ENCODE measurements around the gene CTNNBL1.

The CTNNBL1 gene

DNA sequence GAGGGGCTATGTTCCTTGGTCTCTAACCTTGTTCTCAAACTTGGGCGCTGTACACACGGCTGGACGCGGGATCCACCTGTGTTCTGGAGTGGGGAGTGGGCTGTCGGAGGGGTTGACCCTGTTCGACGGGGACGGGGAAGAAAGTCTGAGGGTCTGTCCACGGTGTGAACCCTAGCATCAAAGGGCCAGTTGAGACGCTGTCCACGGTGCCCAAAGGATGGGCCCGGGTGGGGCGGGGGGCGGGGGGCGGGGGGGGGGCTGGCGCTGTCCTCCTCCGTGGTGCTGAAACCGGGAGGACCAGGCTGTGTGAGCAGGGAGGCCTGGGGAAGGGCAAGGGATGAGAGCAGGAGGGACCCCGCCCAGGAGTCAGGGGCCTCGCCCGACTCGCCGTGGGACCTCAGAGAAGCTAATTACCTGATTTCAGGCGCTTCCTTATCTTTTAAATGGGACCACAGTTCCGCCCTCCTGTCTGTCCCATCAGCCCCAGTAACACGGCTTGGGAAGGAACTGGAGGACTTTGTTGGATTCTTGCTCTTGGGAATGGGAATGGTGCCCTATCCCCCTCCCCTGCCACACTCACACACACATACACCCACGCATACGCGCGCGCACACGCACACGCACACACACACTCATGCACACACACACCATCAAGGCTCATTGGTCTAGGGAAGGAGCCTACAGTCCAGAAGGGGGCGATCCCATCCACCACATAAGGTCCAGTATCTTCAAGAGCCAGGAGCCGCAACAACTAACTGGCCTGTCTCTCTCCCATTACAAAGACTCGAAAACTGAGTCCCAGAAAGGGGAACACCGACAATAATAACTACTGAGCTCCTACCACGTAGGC is 208.0 kb downstream of the CTNNBL1 start:
- Mint-ChIP-seq H3K9me3 (no peaks in the 10 kb centered on the region), H3K4me3 (peak overlapping the region; percentile 26 to 51), H3K27me3 (peaks cover 81% of the 10 kb centered on the region), H3K4me1 (peaks cover 13% of the 10 kb centered on the region), H3K27ac (no peak overlapping the region)
- ATAC-seq (peak; percentile 61), DNase-seq (peak in 1 of 2 donors; percentile 44)

DNA sequence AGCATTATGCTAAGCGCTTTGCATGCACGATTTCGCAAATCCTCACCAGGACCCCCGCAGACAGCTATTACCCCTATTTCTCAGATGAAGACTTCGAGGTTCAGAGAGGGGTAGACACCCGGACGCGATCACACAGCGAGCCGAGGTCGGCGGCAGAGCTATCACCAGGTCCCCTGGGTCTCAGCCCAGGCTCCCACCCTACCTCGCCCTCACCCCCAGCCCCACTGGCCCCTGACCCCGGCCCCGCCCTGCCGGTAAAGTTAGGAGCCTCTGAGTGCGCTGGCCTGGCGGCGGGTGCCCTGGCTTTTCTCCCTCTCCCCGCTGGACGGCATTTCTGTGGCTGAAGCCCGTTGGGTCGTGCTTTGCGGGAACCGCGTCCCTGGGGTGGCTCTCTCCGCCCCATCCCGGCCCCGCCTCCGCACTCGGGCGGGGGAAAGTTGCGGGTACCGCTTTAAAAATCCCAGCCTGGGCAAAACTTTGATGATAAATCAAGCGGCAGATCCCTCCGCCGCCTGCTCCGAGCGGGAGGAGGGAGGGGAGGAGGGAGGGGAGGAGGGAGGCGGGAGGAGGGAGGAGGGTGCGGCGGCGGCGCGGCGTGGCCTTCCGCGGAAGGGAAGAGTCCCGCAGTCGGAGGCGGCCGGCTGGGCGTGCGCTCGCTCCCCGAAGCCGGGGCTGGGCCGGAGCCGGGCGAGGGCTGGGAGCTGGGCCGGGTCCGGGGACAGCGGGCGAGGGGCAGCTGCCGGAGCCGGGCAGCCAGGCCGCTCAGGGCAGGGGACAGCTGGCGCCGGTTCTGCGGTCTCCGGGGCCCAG is 208.9 kb downstream of the CTNNBL1 start, which contains the start of gene VSTM2L:
Gene VSTM2L, plus strand, starts transcription at position 624 of the 810 bp plus-strand sequence. CDS start 224 bp downstream, outside the sequence.
- H3K27me3 Mint-ChIP-seq: peaks cover 83% of the 10 kb centered on the region
- peak within 1 kb of the TSS in 1 of 2 donors; percentile 77 for H3K27ac Mint-ChIP-seq
- no peaks in the 10 kb centered on the region for H3K9me3 Mint-ChIP-seq
- H3K4me3 Mint-ChIP-seq: peak within 1 kb of the TSS; percentile 50 to 69
- DNase-seq (no peak), ATAC-seq (peak; percentile 21)
- peaks cover 13% of the 10 kb centered on the region for H3K4me1 Mint-ChIP-seq

DNA sequence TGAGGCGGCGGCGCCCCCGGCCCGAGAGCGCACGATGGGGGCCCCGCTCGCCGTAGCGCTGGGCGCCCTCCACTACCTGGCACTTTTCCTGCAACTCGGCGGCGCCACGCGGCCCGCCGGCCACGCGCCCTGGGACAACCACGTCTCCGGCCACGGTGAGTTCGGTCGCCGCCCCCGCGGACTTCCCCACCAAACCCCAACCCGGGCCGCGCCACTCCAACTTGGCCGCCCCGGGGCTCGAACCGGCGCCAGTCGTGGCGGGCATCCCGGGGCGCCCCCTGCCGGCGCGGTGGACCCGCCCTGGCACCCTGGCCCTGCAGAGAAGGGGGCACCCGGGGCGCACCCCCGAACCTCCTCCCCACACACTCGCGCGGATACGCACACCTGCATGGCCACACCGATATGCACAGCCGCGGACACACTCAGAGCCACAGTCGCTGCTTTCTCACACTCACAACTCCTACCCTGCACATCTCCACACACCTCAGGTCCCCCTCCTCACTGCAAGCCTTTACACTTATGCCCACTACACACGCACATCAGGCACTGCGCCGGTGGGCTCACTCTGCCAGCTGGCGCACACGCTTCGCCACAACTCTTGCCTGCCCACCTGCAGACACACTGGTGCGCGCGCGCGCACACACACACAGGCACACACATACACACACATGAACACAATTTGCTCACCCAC is 209.6 kb downstream of the CTNNBL1 start:
- H3K4me1 Mint-ChIP-seq: peaks cover 13% of the 10 kb centered on the region
- H3K4me3 Mint-ChIP-seq: peak overlapping the region; percentile 50 to 69
- no peak for DNase-seq
- peak; percentile 29 for ATAC-seq
- H3K27me3 Mint-ChIP-seq: peaks cover 85% of the 10 kb centered on the region
- peak overlapping the region in 1 of 2 donors; percentile 77 for H3K27ac Mint-ChIP-seq
- no peaks in the 10 kb centered on the region for H3K9me3 Mint-ChIP-seq

DNA sequence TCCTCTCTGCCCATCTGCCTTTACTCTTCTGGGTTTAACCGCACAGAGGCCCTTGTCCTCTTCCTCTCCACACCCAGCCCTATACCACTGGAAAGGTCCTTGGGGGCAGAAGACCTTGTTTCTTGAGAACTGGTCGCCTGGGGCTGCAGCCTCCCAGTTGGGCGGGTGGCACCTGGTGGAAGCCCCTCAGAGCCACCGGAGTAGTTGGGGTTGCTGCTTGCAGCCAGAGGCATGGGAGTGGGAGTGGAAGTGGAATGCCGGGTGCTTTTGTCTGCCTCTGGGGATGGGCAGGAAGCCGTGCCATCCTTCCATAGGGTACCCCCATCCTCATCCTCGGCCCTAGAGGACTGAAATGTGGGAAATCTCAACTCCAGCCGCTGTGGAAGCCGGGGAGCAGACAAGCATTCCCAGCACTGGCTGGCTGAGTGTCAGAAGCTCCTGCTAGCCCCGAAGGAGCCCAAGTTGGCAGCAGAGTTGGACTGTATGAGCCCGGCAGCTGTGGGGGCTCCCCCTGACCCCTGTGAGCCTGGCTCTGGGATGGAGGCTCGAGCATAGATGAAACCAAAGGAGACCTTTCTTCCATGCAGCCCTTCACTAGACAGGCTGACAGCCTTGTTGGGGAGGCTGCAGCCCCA is 210.3 kb downstream of the CTNNBL1 start:
- Mint-ChIP-seq H3K27me3 (peaks cover 87% of the 10 kb centered on the region), H3K4me1 (peaks cover 13% of the 10 kb centered on the region), H3K27ac (no peak overlapping the region), H3K9me3 (no peaks in the 10 kb centered on the region), H3K4me3 (peak overlapping the region; percentile 50 to 69)
- ATAC-seq (no peak), DNase-seq (no peak)

- peaks cover 13% of the 10 kb centered on the region for H3K4me1 Mint-ChIP-seq
- H3K27me3 Mint-ChIP-seq: peaks cover 82% of the 10 kb centered on the region
- H3K9me3 Mint-ChIP-seq: no peaks in the 10 kb centered on the region
- no peak for DNase-seq
- ATAC-seq: no peak
- no peak overlapping the region for H3K27ac Mint-ChIP-seq
- no peak overlapping the region for H3K4me3 Mint-ChIP-seq
Measured at GRCh38 chr20:37904845-37905373, 211.1 kb downstream of the CTNNBL1 start.

- H3K27ac Mint-ChIP-seq: no peak overlapping the region
- no peak overlapping the region for H3K4me3 Mint-ChIP-seq
- H3K9me3 Mint-ChIP-seq: no peaks in the 10 kb centered on the region
- peaks cover 13% of the 10 kb centered on the region for H3K4me1 Mint-ChIP-seq
- DNase-seq: no peak
- no peak for ATAC-seq
- peaks cover 80% of the 10 kb centered on the region for H3K27me3 Mint-ChIP-seq
Measured at GRCh38 chr20:37905671-37906613, 212.1 kb downstream of the CTNNBL1 start.

GRCh38 chr20:37907330-37907676 is 213.5 kb downstream of the CTNNBL1 start:
- no peak for ATAC-seq
- Mint-ChIP-seq H3K4me1 (peaks cover 14% of the 10 kb centered on the region), H3K4me3 (no peak overlapping the region), H3K27ac (no peak overlapping the region), H3K27me3 (peaks cover 80% of the 10 kb centered on the region), H3K9me3 (no peaks in the 10 kb centered on the region)
- DNase-seq: no peak

DNA sequence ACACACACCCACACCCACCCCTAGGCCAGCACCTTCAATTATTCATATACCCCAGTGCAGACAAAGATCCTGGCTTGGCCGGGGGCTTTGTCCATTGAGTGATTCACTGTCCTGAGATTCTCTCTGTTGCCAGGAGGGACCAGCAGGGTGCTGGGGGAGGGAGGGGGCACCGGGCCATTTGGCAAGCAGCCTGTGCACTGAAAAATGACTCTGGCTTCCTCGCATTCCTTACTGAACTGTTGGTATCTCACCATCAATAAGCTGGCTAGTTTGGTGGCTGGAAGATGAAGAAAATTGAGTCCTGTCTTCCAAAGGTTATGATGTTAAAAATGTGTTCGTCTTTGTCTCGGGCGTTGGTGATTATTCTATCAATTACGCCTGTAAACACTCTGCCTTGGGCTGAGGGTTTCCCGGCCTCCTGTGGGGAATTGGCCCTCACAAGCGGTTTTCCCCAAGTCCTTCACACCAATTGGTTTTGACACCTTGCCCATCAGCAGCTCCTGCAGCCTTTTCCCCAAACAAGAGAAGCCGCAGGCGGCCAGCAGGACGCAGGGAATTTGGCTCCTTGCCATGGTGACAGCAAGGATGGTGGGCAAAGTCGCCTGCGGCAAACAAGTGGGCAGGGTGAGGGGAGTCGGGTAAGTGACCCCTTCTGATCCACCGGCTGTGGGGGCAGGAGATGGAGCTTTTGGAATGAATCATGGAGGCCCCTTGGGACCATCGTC is 214.0 kb downstream of the CTNNBL1 start:
- no peak for ATAC-seq
- Mint-ChIP-seq H3K27ac (no peak overlapping the region), H3K4me3 (no peak overlapping the region), H3K27me3 (peaks cover 82% of the 10 kb centered on the region), H3K4me1 (peaks cover 18% of the 10 kb centered on the region), H3K9me3 (no peaks in the 10 kb centered on the region)
- no peak for DNase-seq

DNA sequence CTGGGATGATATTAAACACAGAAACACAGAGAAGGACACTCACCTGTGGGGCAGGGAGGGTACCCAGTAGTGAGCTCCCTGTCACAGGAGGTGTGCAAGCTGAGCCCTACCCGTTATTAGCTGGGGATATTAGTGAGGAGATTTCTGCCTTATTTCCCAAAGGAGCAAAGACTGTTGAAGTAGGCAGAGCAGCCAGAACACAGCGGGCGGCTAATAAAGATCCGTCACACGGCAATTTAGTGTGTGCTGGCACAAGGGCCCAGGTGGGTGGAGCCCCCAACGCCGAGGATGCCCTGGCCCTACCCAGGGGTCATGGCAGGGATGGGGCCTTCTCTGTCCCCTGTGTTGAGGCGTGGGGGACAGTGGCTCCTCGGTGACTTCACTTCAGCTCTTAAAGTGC is 217.4 kb downstream of the CTNNBL1 start:
- peaks cover 80% of the 10 kb centered on the region for H3K27me3 Mint-ChIP-seq

GRCh38 chr20:37911838-37912281 is 218.0 kb downstream of the CTNNBL1 start:
- Mint-ChIP-seq H3K9me3 (no peaks in the 10 kb centered on the region), H3K27me3 (peaks cover 81% of the 10 kb centered on the region), H3K4me1 (peaks cover 42% of the 10 kb centered on the region), H3K4me3 (no peak overlapping the region), H3K27ac (no peak overlapping the region)
- ATAC-seq (no peak), DNase-seq (no peak)

More for the DNA sequence above, 217.4 kb downstream of the CTNNBL1 start:
- H3K4me1 Mint-ChIP-seq: peaks cover 36% of the 10 kb centered on the region
- DNase-seq (no peak), ATAC-seq (no peak)
- H3K9me3 Mint-ChIP-seq: no peaks in the 10 kb centered on the region
- no peak overlapping the region for H3K27ac Mint-ChIP-seq
- H3K4me3 Mint-ChIP-seq: no peak overlapping the region

DNA sequence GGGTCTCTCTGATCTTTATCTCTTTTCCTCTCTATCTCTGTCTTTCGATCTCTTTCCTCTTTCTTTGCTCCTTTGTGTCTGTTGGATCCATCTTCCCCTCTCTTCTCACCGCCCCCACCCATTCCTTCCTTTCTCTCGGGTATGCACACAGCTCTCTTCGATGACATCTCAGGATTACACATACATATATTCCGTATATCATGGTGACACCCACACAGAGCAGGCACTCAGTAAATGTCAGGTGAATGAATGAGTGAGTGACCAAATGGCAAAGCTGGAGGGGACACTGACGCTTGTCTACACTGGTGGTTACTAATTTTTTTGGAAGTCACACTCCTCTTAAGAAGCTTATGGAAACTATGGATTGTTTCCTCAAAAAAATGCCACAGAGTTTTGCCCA is 219.0 kb downstream of the CTNNBL1 start:
- peaks cover 85% of the 10 kb centered on the region for H3K27me3 Mint-ChIP-seq
- H3K4me3 Mint-ChIP-seq: no peak overlapping the region
- DNase-seq: no peak
- H3K9me3 Mint-ChIP-seq: no peaks in the 10 kb centered on the region
- peaks cover 48% of the 10 kb centered on the region for H3K4me1 Mint-ChIP-seq
- no peak for ATAC-seq
- H3K27ac Mint-ChIP-seq: no peak overlapping the region

GRCh38 chr20:37913567-37914366 is 219.9 kb downstream of the CTNNBL1 start:
- Mint-ChIP-seq H3K4me1 (peaks cover 48% of the 10 kb centered on the region), H3K9me3 (no peaks in the 10 kb centered on the region), H3K4me3 (peak overlapping the region in 1 of 2 donors; percentile 9), H3K27ac (peak overlapping the region in 1 of 2 donors; percentile 0), H3K27me3 (peaks cover 85% of the 10 kb centered on the region)
- DNase-seq: no peak
- ATAC-seq: no peak

GRCh38 chr20:37914367-37914671 is 220.5 kb downstream of the CTNNBL1 start:
- Mint-ChIP-seq H3K4me1 (peaks cover 48% of the 10 kb centered on the region), H3K4me3 (peak overlapping the region; percentile 9 to 46), H3K27me3 (peaks cover 85% of the 10 kb centered on the region), H3K27ac (peak overlapping the region; percentile 94 to 95), H3K9me3 (no peaks in the 10 kb centered on the region)
- no peak for ATAC-seq
- no peak for DNase-seq
